ENCODE measurements around the gene RNASE11. TPM values are rescaled to one million over a fixed set of nuclear protein-coding genes. Genes with fewer than 3 reads are reported as not detected.

RNASE11 gene
- polyA plus RNA-seq, 2 of the 4 experiments (the other 2 are of a cell fraction): not detected

DNA sequence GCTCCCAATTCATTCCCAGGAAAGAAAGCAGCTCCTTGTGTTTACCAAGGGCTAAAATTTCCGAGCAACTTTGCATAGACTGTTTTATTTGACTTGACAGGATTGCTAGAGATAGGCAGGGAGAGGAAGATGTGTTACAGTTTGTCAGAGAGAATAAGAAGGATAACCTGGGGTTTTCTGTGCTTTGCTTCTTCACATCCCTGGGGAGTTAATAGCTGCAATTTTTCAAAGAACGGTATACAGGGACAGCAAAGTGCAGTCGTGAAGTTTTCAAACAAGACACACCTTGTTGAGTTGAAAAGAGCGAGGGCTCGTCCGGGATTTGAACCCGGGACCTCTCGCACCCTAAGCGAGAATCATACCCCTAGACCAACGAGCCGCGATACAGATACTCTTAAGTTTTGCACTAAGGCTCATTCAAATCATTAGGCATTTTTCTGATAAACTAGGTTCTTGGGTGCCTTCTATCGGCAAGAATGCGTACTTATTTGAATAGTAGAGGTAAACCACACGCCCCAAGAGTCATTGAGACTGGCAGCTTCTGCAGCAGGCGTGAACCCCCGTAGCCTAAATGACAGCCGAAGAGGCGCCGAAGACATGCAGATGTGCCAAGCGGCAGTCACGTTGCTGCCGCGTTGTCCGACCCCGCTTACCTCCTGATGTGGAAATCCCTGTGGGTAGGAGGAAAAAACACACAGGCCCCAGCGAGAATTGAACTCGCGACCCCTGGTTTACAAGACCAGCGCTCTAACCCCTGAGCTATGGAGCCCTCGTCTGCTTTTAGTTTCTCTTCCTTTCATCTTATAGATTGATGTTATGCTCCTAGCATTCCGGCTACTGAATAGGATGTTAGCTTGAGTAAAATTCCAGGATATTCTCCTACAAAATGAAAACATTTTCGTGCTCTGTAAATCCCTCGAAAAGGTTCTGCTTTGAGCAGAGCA is 25.6 kb upstream of the RNASE11 start:
- Histone ChIP-seq H3K27ac (peak overlapping the region; percentile 78 to 81), H3K4me3 (peak overlapping the region; percentile 50), H3K4me1 (peaks cover 39% of the 10 kb centered on the region), H3K4me2 (peak overlapping the region; percentile 86), H3K9me3 (no peaks in the 10 kb centered on the region)
- FAIRE-seq: peak; percentile 90
- peak; percentile 82 to 88 for ATAC-seq
- WGBS (ENCODE audit: missing lambda C conversion rate): 1% methylated on average over 27 of the region's 34 CpGs
- ChIA-PET POLR2A (interaction anchor here (0.9 to 2.3 kb wide), 9 partner anchors 10 to 270 kb away, joined by 3 to 20 read pairs (median 8); partner anchors contain the start of genes PARP2, PIP4P1, PNP and RNASE4), CTCF (interaction anchor here (0.6 to 4.0 kb wide), 27 partner anchors 9 to 590 kb away, joined by 3 to 37 read pairs (median 5); partner anchors contain the start of genes APEX1, PIP4P1 and RNASE4)
- peak; percentile 87 to 99 for DNase-seq (ENCODE audit: low read depth in 1 of 2, low spot score in 1 of 2)
- TF ChIP-seq NR3C1 (IDR thresholded peaks at IDR 0.05) (no peak), NPAS2 (CRISPR knock-in tag; IDR thresholded peaks at IDR 0.05; ENCODE audit: borderline replicate concordance) (peak; percentile 92), PHF8 (IDR thresholded peaks at IDR 0.05; ENCODE audit: borderline replicate concordance, low read depth) (no peak), FOSL2 (IDR thresholded peaks at IDR 0.05) (no peak), FOSL2 (CRISPR knock-in tag; IDR thresholded peaks at IDR 0.05) (peak; percentile 22; the same call in 1 of the 2 replicates), JUNB (IDR thresholded peaks at IDR 0.05) (no peak), RCOR1 (IDR thresholded peaks at IDR 0.05; ENCODE audit: low read depth, low read length) (no peak), RARB (CRISPR knock-in tag; IDR thresholded peaks at IDR 0.05) (peak; percentile 45; the same call in 1 of the 2 replicates), RNF2 (IDR thresholded peaks at IDR 0.05; ENCODE audit: borderline replicate concordance, low read depth) (no peak), HOXA7 (CRISPR knock-in tag; IDR thresholded peaks at IDR 0.05) (0 out of 2 replicates have a peak, but pooled peaks have one; percentile 73), MAFK (IDR thresholded peaks at IDR 0.05; ENCODE audit: partially characterized antibody) (no peak), CHD2 (IDR thresholded peaks at IDR 0.05; ENCODE audit: low read length, partially characterized antibody) (no peak), ZFP36 (IDR thresholded peaks at IDR 0.05; ENCODE audit: borderline replicate concordance, partially characterized antibody) (no peak), ZC3H11A (IDR thresholded peaks at IDR 0.05) (no peak), ZNF302 (CRISPR knock-in tag; IDR thresholded peaks at IDR 0.05) (no peak), HMGXB4 (CRISPR knock-in tag; IDR thresholded peaks at IDR 0.05; ENCODE audit: borderline replicate concordance) (no peak; the same call in 1 of the 2 replicates), HEYL (CRISPR knock-in tag; IDR thresholded peaks at IDR 0.05) (no peak), SMC3 (IDR thresholded peaks at IDR 0.05) (peak; percentile 28; the same call in 2 of the 3 replicates), TP53 (CRISPR knock-in tag; IDR thresholded peaks at IDR 0.05) (no peak), POLR2AphosphoS2 (conservative IDR thresholded peaks at IDR 0.05; ENCODE audit: low read length) (no peak), RAD21 (conservative IDR thresholded peaks at IDR 0.05 in 1 of 2, IDR thresholded peaks at IDR 0.05 in 1 of 2) (0 out of 5 replicates have a peak, but pooled peaks have one; percentile 1 to 21), KDM5A (IDR thresholded peaks at IDR 0.05) (no peak), FOXS1 (CRISPR knock-in tag; IDR thresholded peaks at IDR 0.05) (peak; percentile 12; the same call in 1 of the 2 replicates), MAZ (IDR thresholded peaks at IDR 0.05; ENCODE audit: borderline replicate concordance, low read depth, low read length) (0 out of 2 replicates have a peak, but pooled peaks have one; percentile 67), HOXB5 (CRISPR knock-in tag; IDR thresholded peaks at IDR 0.05) (peak; percentile 18; the same call in 1 of the 2 replicates), CHD4 (IDR thresholded peaks at IDR 0.05; ENCODE audit: borderline replicate concordance) (no peak), POLR2A (IDR thresholded peaks at IDR 0.05; ENCODE audit: low read length) (no peak)
- TF ChIP-seq, protein P1, sequence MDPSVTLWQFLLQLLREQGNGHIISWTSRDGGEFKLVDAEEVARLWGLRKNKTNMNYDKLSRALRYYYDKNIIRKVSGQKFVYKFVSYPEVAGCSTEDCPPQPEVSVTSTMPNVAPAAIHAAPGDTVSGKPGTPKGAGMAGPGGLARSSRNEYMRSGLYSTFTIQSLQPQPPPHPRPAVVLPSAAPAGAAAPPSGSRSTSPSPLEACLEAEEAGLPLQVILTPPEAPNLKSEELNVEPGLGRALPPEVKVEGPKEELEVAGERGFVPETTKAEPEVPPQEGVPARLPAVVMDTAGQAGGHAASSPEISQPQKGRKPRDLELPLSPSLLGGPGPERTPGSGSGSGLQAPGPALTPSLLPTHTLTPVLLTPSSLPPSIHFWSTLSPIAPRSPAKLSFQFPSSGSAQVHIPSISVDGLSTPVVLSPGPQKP (IDR thresholded peaks at IDR 0.05; ENCODE audit: low read depth, low read length): no peak
- TF ChIP-seq, protein P2, sequence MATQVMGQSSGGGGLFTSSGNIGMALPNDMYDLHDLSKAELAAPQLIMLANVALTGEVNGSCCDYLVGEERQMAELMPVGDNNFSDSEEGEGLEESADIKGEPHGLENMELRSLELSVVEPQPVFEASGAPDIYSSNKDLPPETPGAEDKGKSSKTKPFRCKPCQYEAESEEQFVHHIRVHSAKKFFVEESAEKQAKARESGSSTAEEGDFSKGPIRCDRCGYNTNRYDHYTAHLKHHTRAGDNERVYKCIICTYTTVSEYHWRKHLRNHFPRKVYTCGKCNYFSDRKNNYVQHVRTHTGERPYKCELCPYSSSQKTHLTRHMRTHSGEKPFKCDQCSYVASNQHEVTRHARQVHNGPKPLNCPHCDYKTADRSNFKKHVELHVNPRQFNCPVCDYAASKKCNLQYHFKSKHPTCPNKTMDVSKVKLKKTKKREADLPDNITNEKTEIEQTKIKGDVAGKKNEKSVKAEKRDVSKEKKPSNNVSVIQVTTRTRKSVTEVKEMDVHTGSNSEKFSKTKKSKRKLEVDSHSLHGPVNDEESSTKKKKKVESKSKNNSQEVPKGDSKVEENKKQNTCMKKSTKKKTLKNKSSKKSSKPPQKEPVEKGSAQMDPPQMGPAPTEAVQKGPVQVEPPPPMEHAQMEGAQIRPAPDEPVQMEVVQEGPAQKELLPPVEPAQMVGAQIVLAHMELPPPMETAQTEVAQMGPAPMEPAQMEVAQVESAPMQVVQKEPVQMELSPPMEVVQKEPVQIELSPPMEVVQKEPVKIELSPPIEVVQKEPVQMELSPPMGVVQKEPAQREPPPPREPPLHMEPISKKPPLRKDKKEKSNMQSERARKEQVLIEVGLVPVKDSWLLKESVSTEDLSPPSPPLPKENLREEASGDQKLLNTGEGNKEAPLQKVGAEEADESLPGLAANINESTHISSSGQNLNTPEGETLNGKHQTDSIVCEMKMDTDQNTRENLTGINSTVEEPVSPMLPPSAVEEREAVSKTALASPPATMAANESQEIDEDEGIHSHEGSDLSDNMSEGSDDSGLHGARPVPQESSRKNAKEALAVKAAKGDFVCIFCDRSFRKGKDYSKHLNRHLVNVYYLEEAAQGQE (IDR thresholded peaks at IDR 0.05): no peak
- TF ChIP-seq, protein P3, sequence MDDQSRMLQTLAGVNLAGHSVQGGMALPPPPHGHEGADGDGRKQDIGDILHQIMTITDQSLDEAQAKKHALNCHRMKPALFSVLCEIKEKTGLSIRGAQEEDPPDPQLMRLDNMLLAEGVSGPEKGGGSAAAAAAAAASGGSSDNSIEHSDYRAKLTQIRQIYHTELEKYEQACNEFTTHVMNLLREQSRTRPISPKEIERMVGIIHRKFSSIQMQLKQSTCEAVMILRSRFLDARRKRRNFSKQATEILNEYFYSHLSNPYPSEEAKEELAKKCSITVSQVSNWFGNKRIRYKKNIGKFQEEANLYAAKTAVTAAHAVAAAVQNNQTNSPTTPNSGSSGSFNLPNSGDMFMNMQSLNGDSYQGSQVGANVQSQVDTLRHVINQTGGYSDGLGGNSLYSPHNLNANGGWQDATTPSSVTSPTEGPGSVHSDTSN (IDR thresholded peaks at IDR 0.05): 0 out of 2 replicates have a peak, but pooled peaks have one; percentile 11
- TF ChIP-seq, protein P4, sequence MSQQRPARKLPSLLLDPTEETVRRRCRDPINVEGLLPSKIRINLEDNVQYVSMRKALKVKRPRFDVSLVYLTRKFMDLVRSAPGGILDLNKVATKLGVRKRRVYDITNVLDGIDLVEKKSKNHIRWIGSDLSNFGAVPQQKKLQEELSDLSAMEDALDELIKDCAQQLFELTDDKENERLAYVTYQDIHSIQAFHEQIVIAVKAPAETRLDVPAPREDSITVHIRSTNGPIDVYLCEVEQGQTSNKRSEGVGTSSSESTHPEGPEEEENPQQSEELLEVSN (IDR thresholded peaks at IDR 0.05; ENCODE audit: borderline replicate concordance, low read depth): peak; percentile 60; the same call in 1 of the 2 replicates

Measured in A549 (cell line).